ENCODE measurements around the gene MRPS22.

DNA sequence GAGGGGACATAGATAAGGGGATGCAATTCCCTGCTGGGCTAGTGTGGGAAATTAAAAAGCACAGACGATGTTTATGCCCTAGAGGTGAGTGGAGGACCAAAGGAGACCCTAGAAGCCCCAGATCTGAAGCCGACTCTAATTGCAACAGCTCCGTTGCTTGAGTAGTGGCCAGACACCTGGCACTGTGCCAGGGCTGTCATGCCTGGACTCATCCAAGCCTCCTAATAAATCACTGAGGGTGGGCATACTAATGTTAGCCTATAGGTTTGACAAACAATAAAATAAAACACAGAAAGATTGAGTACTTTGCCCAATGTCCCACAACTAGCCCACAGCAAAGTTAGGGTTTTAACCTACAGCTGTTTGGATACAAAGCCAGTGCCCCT, 25.4 kb upstream of the MRPS22 start:
- TF ChIP-seq, protein P1, sequence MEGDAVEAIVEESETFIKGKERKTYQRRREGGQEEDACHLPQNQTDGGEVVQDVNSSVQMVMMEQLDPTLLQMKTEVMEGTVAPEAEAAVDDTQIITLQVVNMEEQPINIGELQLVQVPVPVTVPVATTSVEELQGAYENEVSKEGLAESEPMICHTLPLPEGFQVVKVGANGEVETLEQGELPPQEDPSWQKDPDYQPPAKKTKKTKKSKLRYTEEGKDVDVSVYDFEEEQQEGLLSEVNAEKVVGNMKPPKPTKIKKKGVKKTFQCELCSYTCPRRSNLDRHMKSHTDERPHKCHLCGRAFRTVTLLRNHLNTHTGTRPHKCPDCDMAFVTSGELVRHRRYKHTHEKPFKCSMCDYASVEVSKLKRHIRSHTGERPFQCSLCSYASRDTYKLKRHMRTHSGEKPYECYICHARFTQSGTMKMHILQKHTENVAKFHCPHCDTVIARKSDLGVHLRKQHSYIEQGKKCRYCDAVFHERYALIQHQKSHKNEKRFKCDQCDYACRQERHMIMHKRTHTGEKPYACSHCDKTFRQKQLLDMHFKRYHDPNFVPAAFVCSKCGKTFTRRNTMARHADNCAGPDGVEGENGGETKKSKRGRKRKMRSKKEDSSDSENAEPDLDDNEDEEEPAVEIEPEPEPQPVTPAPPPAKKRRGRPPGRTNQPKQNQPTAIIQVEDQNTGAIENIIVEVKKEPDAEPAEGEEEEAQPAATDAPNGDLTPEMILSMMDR (IDR thresholded peaks at IDR 0.05) = no peak
- no peak for TF ChIP-seq POLR2A (IDR thresholded peaks at IDR 0.05)
